Stomach (tissue), 4 donors: ENCODE data around the gene SLC25A13.

Experiments
- CTCF ChIP-seq, 7 experiments: fragments of 450-650 bp in 4 of 7; fragments of 200-600 bp in 3 of 7; sonication (generic) in 3 of 7; IDR thresholded peaks; one replicate each; pipeline ENCODE4 v1.5.1; 2016 to 2019; ENCODE audit warnings: antibody characterized with exemption in 7 of 7, control low read depth in 2 of 7, mild to moderate bottlenecking in 1 of 7
- POLR2A ChIP-seq, 4 donors: fragments of 450-650 bp; IDR thresholded peaks; one replicate each; pipeline ENCODE4 v1.6.1; 2016; ENCODE audit warnings: antibody characterized with exemption in 4 of 4, control low read depth in 2 of 4, mild to moderate bottlenecking in 1 of 4, moderate library complexity in 1 of 4

GRCh38 chr7:96244244-96244991, 77.5 kb downstream of the SLC25A13 start:
- TF ChIP-seq CTCF (IDR thresholded peaks at IDR 0.05) (no peak), POLR2A (IDR thresholded peaks at IDR 0.05) (no peak)
